ENCODE measurements around the gene PLP2. TPM values are rescaled to one million over a fixed set of nuclear protein-coding genes. Genes with fewer than 3 reads are reported as not detected.

Gene PLP2
- polyA plus RNA-seq, 2 of the 4 experiments (the other 2 are of a cell fraction), result 164 to 209 TPM

DNA sequence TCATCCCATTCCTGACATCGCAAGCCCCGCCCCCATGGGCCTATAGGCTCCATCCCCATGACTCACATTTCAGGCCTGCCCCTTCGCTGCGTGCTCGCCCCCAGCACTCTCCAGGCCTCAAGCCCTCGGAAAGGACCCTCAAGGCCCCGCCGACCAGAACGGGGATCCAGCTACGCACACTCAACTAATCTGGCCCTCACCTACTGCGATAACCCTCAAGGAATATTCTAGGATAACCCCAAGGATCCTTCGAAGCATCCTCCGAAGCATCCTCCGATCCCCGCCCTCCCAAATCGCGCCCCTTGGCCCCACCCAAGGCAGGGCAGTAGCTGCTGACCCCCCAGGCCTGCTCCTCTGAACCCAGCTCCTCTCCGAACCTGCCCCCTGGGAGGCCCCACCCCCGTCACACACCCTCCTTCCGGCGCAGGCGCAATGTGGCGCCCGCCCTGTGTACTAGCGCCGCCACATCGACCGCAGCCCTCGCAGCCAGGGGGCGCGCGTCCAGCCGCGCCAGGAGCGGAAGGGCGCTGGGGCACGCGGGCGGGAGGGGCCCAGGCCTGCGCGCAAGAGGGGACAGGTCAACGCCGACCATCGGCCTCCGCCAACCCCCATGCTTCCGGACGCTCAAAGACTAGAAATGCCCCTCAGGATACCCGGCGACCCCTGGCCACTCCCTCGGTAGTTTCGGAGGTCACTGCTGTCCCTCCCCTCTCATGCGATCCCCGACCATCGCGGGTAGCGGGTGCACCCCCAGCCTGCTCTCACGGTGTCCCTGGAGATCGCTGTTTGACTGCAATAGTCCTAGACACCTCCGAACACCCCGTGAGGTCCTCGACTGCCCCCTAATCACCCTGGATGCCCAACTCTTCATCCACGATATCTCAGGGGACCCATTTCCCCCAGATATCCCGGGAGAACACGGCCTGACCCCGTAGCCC, 15.5 kb upstream of the PLP2 start:
- Histone ChIP-seq H3K4me2 (peak overlapping the region; percentile 78), H3K9me3 (no peaks in the 10 kb centered on the region), H3K4me3 (peak overlapping the region; percentile 63), H3K4me1 (peaks cover 8% of the 10 kb centered on the region; the same call in 1 of the 3 replicates), H3K27ac (peak overlapping the region; percentile 97 to 99)
- WGBS (ENCODE audit: missing lambda C conversion rate), result 24% methylated on average over 19 of the region's 65 CpGs
- ChIA-PET POLR2A (interaction anchor here (0.6 to 1.9 kb wide), 7 partner anchors 14 to 558 kb away, joined by 3 to 15 read pairs (median 7); partner anchors contain the start of genes CCDC22, PLP2, PQBP1 and TIMM17B), CTCF (interaction anchor here (0.6 to 3.2 kb wide), 26 partner anchors 8 to 525 kb away, joined by 3 to 54 read pairs (median 4); partner anchors contain the start of gene PLP2)
- FAIRE-seq, result peak; percentile 79
- peak; percentile 81 to 95 for DNase-seq (ENCODE audit: low read depth in 1 of 2, low spot score in 1 of 2)
- ATAC-seq, result peak; percentile 93 to 95
- TF ChIP-seq CHD4 (IDR thresholded peaks at IDR 0.05; ENCODE audit: borderline replicate concordance) (no peak), NPAS2 (CRISPR knock-in tag; IDR thresholded peaks at IDR 0.05; ENCODE audit: borderline replicate concordance) (no peak), TFCP2L1 (CRISPR knock-in tag; IDR thresholded peaks at IDR 0.05) (peak; percentile 13; the same call in 1 of the 2 replicates), ZSCAN20 (CRISPR knock-in tag; IDR thresholded peaks at IDR 0.05) (no peak), NR3C1 (IDR thresholded peaks at IDR 0.05) (no peak), EP300 (IDR thresholded peaks at IDR 0.05) (no peak), CBX8 (IDR thresholded peaks at IDR 0.05) (no peak), CHD2 (IDR thresholded peaks at IDR 0.05; ENCODE audit: low read length, partially characterized antibody) (no peak), RAD21 (conservative IDR thresholded peaks at IDR 0.05 in 1 of 2, IDR thresholded peaks at IDR 0.05 in 1 of 2) (peak; percentile 20 to 47; a peak in 3 of 5 replicates), JUN (IDR thresholded peaks at IDR 0.05) (peak in 1 of 2 experiments; percentile 63; a peak in 1 of 5 replicates), ZC3H11A (IDR thresholded peaks at IDR 0.05) (no peak), CBX2 (IDR thresholded peaks at IDR 0.05; ENCODE audit: borderline replicate concordance, low read depth) (no peak), KDM1A (IDR thresholded peaks at IDR 0.05; ENCODE audit: low read depth) (no peak), EHMT2 (IDR thresholded peaks at IDR 0.05; ENCODE audit: low read depth) (no peak), TP53 (CRISPR knock-in tag; IDR thresholded peaks at IDR 0.05) (no peak), JUNB (IDR thresholded peaks at IDR 0.05) (no peak), HOXB5 (CRISPR knock-in tag; IDR thresholded peaks at IDR 0.05) (0 out of 2 replicates have a peak, but pooled peaks have one; percentile 43), MAZ (IDR thresholded peaks at IDR 0.05; ENCODE audit: borderline replicate concordance, low read depth, low read length) (no peak), POLR2A (IDR thresholded peaks at IDR 0.05; ENCODE audit: low read length) (no peak; the same call in none of the 2 replicates), FOXS1 (CRISPR knock-in tag; IDR thresholded peaks at IDR 0.05) (no peak), FOSL2 (IDR thresholded peaks at IDR 0.05) (no peak), FOSL2 (CRISPR knock-in tag; IDR thresholded peaks at IDR 0.05) (peak; percentile 85), RARB (CRISPR knock-in tag; IDR thresholded peaks at IDR 0.05) (no peak), HDAC2 (IDR thresholded peaks at IDR 0.05) (no peak), RFX5 (IDR thresholded peaks at IDR 0.05) (no peak), RNF2 (IDR thresholded peaks at IDR 0.05; ENCODE audit: borderline replicate concordance, low read depth) (no peak), MAFK (IDR thresholded peaks at IDR 0.05; ENCODE audit: partially characterized antibody) (no peak), HEYL (CRISPR knock-in tag; IDR thresholded peaks at IDR 0.05) (no peak)
- TF ChIP-seq, protein P1, sequence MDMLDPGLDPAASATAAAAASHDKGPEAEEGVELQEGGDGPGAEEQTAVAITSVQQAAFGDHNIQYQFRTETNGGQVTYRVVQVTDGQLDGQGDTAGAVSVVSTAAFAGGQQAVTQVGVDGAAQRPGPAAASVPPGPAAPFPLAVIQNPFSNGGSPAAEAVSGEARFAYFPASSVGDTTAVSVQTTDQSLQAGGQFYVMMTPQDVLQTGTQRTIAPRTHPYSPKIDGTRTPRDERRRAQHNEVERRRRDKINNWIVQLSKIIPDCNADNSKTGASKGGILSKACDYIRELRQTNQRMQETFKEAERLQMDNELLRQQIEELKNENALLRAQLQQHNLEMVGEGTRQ (IDR thresholded peaks at IDR 0.05), result no peak
- TF ChIP-seq, protein P2, sequence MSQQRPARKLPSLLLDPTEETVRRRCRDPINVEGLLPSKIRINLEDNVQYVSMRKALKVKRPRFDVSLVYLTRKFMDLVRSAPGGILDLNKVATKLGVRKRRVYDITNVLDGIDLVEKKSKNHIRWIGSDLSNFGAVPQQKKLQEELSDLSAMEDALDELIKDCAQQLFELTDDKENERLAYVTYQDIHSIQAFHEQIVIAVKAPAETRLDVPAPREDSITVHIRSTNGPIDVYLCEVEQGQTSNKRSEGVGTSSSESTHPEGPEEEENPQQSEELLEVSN (IDR thresholded peaks at IDR 0.05; ENCODE audit: borderline replicate concordance, low read depth), result peak; percentile 83
- TF ChIP-seq, protein P3, sequence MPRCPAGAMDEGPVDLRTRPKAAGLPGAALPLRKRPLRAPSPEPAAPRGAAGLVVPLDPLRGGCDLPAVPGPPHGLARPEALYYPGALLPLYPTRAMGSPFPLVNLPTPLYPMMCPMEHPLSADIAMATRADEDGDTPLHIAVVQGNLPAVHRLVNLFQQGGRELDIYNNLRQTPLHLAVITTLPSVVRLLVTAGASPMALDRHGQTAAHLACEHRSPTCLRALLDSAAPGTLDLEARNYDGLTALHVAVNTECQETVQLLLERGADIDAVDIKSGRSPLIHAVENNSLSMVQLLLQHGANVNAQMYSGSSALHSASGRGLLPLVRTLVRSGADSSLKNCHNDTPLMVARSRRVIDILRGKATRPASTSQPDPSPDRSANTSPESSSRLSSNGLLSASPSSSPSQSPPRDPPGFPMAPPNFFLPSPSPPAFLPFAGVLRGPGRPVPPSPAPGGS (IDR thresholded peaks at IDR 0.05), result 0 out of 3 replicates have a peak, but pooled peaks have one; percentile 40
- TF ChIP-seq, protein P4, sequence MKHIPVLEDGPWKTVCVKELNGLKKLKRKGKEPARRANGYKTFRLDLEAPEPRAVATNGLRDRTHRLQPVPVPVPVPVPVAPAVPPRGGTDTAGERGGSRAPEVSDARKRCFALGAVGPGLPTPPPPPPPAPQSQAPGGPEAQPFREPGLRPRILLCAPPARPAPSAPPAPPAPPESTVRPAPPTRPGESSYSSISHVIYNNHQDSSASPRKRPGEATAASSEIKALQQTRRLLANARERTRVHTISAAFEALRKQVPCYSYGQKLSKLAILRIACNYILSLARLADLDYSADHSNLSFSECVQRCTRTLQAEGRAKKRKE (CRISPR knock-in tag; IDR thresholded peaks at IDR 0.05; ENCODE audit: low read depth), result peak; percentile 82; the same call in 1 of the 2 replicates
- TF ChIP-seq, protein P5, sequence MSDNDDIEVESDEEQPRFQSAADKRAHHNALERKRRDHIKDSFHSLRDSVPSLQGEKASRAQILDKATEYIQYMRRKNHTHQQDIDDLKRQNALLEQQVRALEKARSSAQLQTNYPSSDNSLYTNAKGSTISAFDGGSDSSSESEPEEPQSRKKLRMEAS (IDR thresholded peaks at IDR 0.05), result peak; percentile 92
- TF ChIP-seq, protein P6, sequence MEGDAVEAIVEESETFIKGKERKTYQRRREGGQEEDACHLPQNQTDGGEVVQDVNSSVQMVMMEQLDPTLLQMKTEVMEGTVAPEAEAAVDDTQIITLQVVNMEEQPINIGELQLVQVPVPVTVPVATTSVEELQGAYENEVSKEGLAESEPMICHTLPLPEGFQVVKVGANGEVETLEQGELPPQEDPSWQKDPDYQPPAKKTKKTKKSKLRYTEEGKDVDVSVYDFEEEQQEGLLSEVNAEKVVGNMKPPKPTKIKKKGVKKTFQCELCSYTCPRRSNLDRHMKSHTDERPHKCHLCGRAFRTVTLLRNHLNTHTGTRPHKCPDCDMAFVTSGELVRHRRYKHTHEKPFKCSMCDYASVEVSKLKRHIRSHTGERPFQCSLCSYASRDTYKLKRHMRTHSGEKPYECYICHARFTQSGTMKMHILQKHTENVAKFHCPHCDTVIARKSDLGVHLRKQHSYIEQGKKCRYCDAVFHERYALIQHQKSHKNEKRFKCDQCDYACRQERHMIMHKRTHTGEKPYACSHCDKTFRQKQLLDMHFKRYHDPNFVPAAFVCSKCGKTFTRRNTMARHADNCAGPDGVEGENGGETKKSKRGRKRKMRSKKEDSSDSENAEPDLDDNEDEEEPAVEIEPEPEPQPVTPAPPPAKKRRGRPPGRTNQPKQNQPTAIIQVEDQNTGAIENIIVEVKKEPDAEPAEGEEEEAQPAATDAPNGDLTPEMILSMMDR (IDR thresholded peaks at IDR 0.05), result peak; percentile 78
- TF ChIP-seq, protein P7, sequence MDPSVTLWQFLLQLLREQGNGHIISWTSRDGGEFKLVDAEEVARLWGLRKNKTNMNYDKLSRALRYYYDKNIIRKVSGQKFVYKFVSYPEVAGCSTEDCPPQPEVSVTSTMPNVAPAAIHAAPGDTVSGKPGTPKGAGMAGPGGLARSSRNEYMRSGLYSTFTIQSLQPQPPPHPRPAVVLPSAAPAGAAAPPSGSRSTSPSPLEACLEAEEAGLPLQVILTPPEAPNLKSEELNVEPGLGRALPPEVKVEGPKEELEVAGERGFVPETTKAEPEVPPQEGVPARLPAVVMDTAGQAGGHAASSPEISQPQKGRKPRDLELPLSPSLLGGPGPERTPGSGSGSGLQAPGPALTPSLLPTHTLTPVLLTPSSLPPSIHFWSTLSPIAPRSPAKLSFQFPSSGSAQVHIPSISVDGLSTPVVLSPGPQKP (IDR thresholded peaks at IDR 0.05; ENCODE audit: low read depth, low read length), result no peak
